NCI-H2107 treated with DMSO at 0.1 percent for 48 hours (cell line): ENCODE measurements around the gene ATP8A1.
A peak's percentile ranks its signal among the peaks of the same experiment; 100 is the strongest.

Experiments
- DNase-seq: peaks from one replicate; lab custom pipeline; 2025; ENCODE audit not compliant: unreplicated experiment; lab: John Stamatoyannopoulos, UW

Gene ATP8A1

GRCh38 chr4:42627885-42628646 is 28.8 kb downstream of the ATP8A1 start:
- DNase-seq, result peak; percentile 71

GRCh38 chr4:42626629-42627146 is 30.2 kb downstream of the ATP8A1 start:
- DNase-seq, result no peak

- no peak for DNase-seq
Measured at GRCh38 chr4:42625329-42625728, 31.6 kb downstream of the ATP8A1 start.

GRCh38 chr4:42624551-42624950 is 32.4 kb downstream of the ATP8A1 start:
- no peak for DNase-seq

- no peak for DNase-seq
Measured at GRCh38 chr4:42618023-42618422, 38.9 kb downstream of the ATP8A1 start.

GRCh38 chr4:42617030-42617429 is 39.9 kb downstream of the ATP8A1 start:
- DNase-seq, result no peak

- no peak for DNase-seq
Measured at GRCh38 chr4:42616572-42616971, 40.3 kb downstream of the ATP8A1 start.

GRCh38 chr4:42615131-42615763 is 41.7 kb downstream of the ATP8A1 start:
- no peak for DNase-seq

- no peak for DNase-seq
Measured at GRCh38 chr4:42612898-42613297, 44.0 kb downstream of the ATP8A1 start.

- no peak for DNase-seq
Measured at GRCh38 chr4:42610941-42611340, 46.0 kb downstream of the ATP8A1 start.

- no peak for DNase-seq
Measured at GRCh38 chr4:42609051-42609450, 47.9 kb downstream of the ATP8A1 start.

- DNase-seq, result no peak
Measured at GRCh38 chr4:42608551-42608950, 48.4 kb downstream of the ATP8A1 start.

- no peak for DNase-seq
Measured at GRCh38 chr4:42607011-42607726, 49.7 kb downstream of the ATP8A1 start.

- no peak for DNase-seq
Measured at GRCh38 chr4:42605264-42605663, 51.6 kb downstream of the ATP8A1 start.

- no peak for DNase-seq
Measured at GRCh38 chr4:42603862-42604261, 53.0 kb downstream of the ATP8A1 start.

GRCh38 chr4:42600578-42600977 is 56.3 kb downstream of the ATP8A1 start:
- no peak for DNase-seq

- DNase-seq, result peak; percentile 95
Measured at GRCh38 chr4:42596918-42597317, 60.0 kb downstream of the ATP8A1 start.

GRCh38 chr4:42594888-42595287 is 62.0 kb downstream of the ATP8A1 start:
- DNase-seq, result no peak

- DNase-seq, result no peak
Measured at GRCh38 chr4:42588909-42589308, 68.0 kb downstream of the ATP8A1 start.

- no peak for DNase-seq
Measured at GRCh38 chr4:42586775-42587174, 70.1 kb downstream of the ATP8A1 start.

- no peak for DNase-seq
Measured at GRCh38 chr4:42579903-42580302, 77.0 kb downstream of the ATP8A1 start.

- DNase-seq, result no peak
Measured at GRCh38 chr4:42578187-42578586, 78.7 kb downstream of the ATP8A1 start.
